ENCODE results near the gene QSOX2.
A peak's percentile ranks its signal among the peaks of the same experiment; 100 is the strongest.

Gene QSOX2

DNA sequence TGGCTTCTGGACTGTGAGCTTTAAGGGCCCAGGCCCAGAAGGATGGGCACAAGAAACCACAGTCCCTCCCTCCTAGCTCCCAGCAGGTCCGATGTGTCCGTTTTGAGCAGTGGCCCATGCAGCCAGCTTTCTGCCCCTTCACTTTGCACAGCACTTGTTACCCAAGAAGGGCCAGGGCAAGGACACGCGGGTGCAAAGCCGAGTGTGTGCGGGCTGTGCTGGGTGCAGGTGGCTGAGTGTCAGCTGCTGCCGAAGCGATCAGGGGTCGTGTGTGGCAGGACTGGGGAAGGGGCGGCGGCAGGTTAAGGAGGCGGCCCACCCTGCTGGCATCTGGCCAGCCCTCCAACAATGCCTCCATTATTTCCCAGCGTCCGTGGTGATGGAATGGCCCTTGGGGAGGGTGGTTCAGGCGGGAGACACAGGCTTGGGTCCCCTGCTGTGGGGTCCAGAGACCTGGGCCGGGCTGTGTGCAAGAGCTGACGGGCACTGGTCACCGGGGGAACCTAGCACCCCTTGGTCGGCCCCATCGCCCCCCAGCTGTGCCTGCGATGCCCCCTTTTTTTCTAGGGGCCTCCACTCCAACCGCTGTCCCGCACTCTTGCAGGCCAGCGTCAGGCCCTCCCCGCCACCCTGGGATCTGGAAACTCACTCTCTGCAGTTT, 41.3 kb downstream of the QSOX2 start:
- DNase-seq (ENCODE audit: low read depth, low spot score): no peak

DNA sequence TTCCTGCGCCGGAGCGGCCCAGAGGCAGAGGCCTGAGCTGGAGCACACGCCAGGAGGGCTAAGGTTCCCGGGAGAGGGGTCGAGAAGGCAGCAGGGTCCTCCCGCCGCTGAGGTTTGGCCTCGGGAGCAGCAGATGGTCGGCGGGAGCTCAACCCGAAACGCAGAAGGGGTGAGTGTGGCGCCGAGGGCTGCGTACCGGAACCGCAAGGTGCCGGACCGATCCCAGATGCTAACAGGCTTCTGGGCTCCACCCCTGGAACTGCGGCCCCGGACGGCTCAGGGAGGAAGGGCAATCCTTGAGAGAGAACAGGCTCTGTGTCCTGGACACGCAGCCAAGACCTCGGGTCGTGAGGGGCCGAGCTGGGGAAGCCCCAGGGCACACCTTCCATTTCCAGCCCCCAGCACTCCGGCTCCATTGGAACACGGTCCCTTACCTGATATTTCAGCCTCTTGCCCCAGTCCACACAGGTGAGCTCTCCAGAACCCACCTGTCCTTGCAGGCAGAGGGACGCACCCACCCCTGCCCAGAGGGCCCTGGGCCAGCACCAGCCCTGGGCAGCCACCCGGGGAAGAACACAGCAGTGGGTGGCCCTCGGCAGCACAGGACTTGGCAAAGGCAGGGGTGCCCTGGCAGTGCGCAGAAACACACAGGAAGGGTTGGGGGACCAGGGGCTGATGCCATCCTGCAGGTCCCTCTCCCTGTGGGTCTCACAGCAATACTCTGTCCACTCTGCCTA, 42.0 kb downstream of the QSOX2 start:
- no peak for DNase-seq (ENCODE audit: low read depth, low spot score)

DNA sequence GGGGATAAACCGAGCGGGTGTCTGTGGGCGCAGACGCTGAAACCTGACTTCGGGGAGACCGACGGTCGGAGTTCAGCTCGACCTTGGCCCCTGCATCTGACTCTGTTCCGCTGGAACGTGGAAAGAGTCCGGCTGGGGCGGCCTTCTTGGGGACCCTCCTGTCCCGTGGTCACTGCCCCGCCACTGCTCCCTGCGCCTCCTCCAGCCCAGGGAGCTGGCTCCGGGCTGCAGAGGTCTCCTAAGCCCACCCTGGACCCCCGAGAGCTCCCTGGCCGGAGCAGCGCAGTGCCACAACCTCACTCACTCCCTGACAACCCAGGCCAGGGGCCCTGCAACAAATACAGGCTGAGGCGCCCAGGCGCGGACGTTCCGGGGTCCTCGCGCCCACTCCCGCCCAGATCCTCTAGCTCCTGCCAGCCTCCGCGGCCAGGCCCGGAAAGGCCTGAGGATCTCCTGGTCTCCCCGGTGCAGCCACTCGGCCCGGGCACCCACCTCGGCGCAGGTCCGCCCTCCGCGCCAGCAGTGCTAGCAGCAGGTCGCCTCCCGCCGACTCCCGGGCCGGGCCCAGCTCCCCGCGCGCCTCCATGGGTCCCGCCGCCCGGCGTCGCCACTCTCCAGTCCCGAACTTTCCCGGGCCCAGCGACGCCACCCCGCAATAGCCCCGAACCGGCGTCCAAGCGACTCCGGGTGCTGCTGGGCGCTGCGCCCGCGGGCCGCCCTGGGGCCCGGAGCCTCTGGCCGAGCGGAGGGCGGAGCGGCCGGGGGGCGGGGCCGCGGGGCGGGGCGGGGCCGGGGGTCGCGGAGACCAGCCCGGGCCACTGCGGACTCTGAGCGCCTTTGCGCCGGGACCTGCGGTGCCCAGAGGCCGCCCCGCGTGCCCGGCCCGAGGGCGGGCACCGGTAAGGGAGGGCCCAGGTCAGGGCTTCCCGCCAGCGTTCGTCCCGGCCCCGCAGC, 42.9 kb downstream of the QSOX2 start:
- DNase-seq (ENCODE audit: low read depth, low spot score): no peak

DNA sequence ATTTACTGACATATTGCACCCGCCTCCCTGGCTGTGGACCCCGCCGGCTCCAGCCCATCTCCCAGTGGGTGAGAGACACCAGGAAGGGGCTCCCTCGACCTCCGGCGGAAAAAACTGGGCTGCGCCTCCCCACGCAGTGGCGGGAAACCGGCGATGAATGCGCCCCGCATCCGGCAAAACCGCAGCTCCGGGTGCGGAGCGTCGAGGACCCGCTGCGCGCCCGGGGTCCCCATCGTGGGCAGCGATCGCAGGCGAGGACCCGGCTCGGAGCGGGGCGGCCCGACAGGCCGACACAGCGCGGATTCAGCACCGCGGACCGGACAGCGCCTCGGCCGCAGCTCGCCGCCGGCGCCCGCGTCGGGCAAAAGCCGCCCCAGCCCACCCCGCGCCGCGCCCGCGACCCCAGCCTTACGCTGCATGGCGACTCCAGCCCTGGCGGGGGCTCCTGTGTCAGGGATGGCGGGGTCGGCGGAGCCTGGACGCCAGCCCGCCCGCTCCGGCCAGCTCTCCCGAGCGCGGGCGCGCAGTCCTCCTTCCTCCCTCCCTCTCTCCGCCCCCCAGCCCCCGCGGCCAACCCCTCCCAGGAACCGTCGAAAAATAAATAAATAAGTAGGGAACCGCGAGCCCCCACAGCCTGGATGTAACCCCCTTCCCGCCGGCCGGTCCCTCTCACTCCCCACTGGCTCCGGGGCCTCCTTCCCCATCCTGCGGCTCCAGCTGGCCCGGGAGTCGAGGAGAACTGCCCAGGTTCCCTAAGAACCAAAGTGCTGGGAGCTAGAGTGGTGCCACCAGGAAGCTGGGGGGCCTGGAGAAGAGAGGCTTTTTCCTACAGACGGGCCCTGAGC, 43.8 kb downstream of the QSOX2 start:
- no peak for DNase-seq (ENCODE audit: low read depth, low spot score)

DNA sequence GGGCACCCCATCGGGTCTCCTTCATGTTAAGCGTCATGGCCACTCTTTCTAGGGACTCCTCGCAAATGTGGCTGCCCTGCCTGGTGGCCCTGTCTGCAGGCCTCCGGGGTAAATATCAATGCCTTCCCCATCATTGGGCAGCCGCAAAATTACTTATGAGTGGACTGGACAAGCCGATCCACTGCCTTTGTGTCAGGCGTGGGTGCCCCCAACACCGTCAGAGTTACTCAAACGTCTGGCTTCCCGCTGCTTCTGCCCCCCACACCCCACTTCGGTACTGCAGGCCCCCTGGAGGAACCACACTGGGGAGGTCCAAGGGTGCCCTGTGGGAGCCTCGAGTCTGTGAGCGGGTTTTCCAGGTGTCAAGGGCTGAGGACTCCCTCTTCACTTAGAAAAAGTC, 44.4 kb downstream of the QSOX2 start:
- no peak for DNase-seq (ENCODE audit: low read depth, low spot score)

DNA sequence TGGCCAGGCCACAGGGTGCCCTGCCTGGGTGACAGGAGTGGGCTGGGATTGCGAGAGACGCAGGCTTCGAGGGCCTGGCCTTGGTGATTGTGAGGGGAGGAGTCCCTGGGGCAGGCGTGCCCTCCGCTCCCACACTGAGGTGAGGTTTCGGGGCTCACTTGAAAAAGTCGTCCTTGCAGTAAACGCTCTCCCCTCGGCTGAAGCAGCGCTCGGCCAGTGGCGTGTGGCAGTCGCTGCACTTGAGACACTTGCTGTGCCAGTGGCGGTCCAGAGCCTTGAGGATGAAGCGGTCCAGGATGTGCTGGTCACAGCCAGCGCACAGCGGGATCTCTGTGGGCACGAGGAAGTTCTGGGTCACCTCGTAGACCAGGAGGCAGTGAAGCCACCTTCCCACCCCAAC, 45.2 kb downstream of the QSOX2 start:
- DNase-seq (ENCODE audit: low read depth, low spot score): no peak

DNA sequence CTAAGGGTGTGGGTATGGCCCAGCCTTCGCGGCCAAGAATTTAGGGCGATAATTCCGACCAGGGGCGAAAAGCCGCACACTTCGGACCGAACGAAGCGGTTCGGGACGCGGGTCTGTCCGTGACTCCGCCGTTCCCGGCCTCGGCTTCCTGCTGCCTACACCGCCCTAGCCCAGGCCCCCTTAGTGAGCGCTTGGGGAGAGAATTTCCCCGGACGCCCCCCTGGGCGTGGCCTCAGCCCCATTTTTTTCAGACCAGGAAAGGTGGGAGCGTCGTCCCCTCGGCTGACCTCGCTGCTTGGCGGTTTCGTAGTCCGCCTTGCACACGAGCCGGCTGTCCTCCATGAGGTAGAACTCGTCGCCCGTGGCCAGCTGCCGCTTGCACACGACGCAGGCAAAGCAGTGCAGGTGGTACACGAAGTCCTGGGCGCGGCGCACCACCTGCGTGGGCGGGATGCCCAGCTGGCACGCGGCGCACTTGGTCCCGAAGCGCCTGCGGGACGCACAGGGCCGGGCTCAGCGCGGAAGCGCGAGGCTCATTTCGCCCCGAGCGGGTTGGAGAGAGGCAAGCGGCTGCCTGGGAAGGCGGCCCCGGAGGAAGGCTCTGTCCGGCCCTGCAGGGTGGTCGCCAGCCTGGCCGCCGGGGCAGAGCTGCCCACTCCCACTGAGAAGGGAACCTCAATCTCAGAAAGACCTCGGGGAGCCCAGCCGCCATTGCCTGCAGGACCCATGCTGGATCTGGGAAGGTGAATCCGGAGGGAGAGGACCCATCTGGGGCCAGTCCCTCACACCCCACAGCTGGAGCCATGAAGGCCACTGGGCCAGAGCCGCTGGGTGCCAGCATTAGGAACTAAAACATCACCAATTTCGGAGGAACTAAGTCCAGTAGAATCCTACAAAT, 46.0 kb downstream of the QSOX2 start:
- DNase-seq (ENCODE audit: low read depth, low spot score): no peak

DNA sequence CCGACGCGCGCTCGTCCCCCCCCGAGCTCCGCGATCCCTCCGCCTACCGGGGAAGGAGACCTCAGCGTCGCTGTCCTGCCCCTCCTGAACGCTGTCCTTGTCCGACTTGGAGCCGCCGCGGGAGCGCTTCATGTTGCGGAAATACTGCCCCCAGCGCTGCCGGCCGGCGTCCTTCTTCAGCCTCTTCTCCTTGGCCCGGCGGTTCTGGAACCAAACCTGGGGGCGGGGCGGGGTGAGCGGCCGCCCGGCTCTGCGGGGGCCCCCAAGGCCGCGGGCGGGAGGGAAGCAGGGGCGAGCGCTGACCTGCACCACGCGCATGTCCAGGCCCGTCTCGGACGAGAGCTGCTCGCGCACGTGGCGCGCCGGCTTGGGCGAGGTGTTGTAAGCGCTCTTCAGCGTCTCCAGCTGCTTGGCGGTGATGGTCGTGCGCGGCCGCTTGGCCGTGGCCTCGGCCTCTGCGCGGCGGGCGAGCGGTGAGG, 47.0 kb downstream of the QSOX2 start:
- DNase-seq (ENCODE audit: low read depth, low spot score): no peak

DNA sequence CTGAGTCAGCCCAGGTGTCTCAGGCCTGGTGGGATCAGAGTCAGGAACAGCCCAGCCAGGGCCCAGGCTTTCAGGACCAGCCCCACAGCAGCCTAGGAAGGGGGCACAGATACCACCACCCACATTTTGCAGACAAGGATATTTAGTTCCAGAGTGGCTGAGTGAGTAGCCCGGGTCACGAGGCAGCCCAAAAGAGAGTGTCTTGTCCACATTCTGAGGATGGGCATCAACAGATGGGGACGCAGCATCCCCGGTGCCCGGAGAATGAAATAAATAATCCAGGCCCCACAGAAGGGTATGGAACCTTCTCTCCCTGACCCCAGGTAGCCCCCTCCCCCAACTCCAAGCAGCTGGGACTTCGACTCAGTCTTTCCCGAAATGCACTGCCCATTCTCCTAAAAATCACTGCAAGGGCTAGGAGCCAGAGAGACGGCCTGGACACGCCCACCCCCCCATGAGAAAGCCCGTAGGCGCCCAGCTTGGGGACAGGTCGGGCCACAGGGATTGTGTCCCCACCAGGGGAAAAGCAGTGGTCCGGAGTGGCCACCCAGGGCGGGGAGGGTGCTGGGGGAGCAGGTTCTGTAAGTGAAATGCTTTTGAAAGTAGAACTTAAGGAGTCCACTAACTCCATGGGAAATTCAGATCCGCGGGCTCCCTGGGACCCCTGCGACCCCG, 47.5 kb downstream of the QSOX2 start:
- no peak for DNase-seq (ENCODE audit: low read depth, low spot score)

DNA sequence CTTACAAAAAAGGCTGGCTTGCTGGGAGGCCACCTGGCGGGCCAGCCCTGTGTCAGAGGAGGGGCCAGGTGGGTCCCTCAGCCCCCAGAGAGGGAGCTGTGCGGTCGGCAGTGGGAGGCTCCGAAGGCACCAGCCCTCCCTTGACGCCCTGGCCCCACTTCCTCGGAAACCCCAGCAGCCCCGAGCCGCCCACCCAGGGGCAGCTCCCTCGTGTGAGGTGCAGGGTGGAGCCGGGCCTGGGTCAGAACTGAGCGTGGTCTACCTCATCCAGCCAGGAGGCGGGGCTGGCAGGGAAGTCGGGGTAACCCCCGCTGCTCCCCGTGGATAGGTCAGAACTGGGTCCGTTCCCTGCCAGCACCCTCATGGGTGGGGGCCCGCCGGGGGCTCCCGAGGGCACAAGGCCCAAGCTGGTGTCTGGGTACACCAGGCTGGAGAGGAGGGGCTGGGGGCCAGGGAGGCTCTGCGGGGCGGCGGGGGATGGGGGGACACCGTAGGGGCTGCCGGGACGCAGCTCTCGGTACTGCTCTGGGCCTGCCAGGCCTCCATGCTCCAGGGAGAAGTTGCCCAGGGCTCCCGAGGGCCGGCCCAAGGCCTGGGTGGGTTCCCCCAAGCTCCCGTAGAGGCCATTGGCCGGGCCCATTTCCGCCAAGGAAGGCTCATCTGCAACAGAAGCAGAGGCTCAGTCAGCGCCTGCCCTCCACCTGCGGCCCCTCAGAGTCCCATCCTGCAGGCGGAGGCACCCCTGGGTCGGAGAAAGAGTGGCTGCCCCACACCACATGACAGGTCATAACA, 48.3 kb downstream of the QSOX2 start:
- DNase-seq (ENCODE audit: low read depth, low spot score): no peak

DNA sequence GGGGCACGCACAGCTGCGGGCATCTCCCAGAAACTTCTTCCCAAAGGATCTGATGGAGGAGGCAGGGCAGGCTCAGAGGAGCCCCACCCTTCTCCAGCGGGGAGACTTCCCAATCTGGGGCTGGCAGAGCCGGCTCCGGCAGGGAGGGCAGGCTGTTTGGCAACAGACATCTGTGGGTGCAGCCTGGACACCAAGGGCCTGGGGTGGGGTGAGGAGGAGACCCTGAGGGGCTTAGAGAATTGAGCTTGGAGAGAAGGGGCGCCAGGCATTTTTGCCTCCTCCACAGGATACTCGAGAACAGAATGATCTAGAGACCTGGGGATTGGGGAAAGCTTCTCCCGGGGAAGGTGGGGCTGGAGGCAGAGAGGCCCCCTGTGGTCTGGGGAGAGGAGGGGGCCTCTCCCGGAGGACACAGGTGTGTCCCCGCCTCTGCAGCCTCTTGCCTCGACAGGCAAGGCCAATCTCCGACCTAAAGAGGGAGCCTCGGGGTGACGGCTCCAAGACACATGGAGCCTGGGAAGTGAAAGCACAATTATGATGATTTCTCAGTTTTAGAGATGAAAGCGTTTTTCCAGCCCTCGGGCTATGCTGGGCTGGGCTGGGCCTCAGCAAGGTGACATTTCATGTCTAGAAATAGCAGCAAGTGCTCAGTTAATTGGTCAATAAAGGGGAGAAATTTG, 49.1 kb downstream of the QSOX2 start:
- no peak for DNase-seq (ENCODE audit: low read depth, low spot score)

DNA sequence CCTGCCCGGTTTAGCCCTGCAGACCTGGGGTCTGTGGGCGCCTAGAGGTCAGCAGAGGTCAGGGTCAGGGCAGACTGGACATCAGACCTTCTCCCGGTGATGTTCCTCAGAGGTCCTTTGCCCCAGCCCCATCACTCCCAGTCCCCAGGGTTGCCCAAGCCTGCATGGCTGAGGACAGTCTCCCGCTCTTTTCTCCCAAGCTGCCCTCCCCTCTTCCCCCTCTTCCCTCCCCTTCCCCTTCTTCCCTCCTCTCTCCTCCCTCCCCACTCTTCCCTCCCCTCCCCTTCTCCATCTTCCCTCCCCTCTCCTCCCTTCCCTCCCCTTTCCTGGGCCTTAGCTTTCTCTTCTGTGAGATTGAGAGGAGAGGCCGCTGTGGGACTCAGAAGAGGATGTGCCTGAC, 51.1 kb downstream of the QSOX2 start:
- DNase-seq (ENCODE audit: low read depth, low spot score): peak; percentile 72

DNA sequence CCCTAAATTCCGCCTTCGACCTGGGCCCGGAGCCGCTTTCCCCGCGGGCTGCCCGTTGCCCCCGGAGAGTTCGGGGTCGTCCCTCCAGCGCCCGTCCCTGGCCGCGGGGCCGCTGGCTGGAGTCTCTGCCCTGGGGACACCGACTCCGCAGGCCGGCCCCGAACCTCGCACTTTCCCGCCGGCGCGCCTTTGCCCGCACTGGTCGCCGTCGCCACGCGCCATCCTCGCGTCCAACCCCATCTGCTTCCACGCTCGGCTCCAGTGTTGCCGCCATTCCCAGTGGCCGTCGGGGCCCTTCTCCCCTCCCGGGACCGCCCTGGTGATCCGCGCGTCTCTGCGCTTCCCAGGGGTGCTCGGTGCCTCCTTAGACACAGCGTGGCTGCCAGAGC, 51.7 kb downstream of the QSOX2 start:
- DNase-seq (ENCODE audit: low read depth, low spot score): no peak

DNA sequence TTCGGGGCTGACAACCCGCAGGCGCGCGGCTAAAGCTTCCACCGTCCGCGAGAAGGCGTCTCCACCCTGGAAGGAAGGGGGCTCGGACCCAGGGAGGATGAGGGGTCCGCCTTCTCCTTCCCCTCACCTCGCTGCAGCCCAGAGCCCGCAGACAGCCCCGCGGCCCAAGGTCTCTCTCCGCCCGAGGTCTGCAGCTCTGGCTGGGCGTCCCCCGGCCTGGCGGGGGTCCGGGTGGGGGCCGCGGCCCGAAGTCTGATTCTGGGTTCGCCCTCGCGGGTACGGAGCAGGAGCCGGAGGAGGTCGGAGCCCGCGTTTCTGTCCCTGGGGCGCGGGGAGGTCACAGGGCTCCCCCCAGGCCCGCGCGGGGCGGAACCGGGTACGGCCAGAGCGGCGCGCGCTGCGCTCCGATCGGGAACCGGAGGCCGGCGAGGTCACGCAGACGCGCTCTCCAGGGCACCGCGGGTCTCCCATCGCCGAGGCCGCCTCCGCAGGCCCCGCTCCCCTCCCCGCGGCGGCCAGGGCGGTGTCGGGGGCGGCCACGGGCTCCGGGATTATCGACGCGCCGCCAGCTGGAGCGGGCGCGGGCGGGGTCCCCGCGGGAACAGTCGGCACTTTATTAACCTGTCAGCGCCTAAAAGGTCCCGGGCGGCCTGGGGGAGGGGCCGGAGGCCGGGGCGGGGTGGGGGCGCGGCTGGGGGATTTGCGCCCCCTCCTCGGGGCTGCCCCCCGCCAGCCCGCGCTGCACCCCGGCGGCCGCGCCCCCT, 52.3 kb downstream of the QSOX2 start:
- DNase-seq (ENCODE audit: low read depth, low spot score): no peak

DNA sequence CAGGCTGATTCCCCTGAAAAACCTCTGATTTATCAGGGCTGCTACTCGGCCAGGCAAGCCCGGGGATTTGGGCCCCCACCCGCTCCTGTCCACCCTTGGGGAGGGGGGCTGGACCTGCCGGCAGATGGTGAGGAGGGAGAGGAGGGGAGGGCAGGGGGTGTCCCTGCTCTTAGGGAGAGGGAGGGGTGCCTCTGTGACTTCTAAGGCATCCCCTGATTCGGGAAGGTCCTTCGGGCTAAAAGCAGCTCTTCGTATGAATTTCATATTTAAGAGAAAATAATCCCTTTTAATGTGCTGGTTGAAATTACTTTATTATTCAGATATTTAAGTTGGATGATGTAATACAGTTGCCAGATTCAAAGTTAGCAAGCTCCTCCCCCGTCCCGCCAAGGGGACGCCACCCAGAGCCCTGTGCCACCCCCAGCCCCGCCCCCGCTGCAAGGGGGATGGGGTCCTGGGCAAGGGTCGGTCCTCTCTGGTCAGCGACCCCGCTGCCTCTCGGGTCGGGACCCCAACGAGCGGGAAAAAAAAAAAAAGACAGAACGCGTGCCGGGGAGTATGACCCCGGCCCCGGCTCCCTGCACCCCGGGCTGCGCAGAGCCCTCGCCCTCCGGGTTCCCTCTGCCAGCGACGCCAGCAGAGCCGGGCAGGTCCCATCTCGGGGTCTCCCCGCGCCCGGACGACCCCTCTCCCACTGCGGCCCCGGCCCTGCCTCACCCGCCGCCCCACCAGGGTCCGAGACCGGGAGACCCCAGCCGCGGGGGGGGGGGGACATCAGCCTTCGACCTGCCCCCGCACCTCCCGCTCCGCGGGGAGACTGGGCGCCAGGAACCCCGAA, 53.1 kb downstream of the QSOX2 start:
- DNase-seq (ENCODE audit: low read depth, low spot score): no peak

DNA sequence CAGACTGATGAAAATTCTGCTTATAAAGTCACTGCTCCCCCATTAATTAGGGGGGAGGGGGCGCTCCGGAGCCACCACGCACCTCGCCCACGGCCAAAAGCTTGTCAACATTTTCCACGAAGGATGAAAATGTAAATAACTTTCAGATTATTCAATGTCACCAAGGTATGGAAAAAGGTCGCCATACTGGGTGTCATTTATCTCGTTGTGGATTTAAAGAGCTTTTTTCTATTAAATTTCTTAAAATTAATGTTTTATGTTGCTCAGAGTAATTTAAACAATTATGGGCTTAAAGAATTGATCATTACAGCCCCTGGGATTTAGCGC, 53.7 kb downstream of the QSOX2 start:
- DNase-seq (ENCODE audit: low read depth, low spot score): no peak

Measured in iPS DF 19.7 (cell line).